GM12878 (cell line): ENCODE results near the gene GPR39. TPM values are rescaled to one million over a fixed set of nuclear protein-coding genes. Genes with fewer than 3 reads are reported as not detected.

Experiments used
- ATAC-seq: fragments of 200-7000 bp; cut with Tn5 transposase; 3 replicates; pipeline ENCODE4 v1.9.1; 2020; ENCODE audit warnings: mild to moderate bottlenecking, moderate library complexity
- BruUV-seq: library from RNA; stranded (reverse); fragments of 400-500 nt; replicated peaks from 2 replicates; lab custom pipeline; 2021; lab: Mats Ljungman, UMichigan
- CTCF ChIA-PET: fragments of 300-600 bp; sonication (Branson Sonifier 250); formaldehyde crosslinking; extraction: SDS; loops from one replicate; lab custom pipeline; 2021; ENCODE audit warnings: inconsistent platforms; lab: Yijun Ruan, JAX
- POLR2A ChIA-PET: fragments of 350-600 bp; formaldehyde crosslinking; extraction: SDS; loops from one replicate; lab custom pipeline; 2021; ENCODE audit warnings: inconsistent platforms; lab: Charles Lee
- RAD21 ChIA-PET: fragments of 300-600 bp; sonication (Branson Sonifier 250); formaldehyde crosslinking; loops from one replicate; lab custom pipeline; 2023; ENCODE audit warnings: antibody characterized with exemption; ENCODE audit not compliant: unreplicated experiment; lab: Charles Lee
- SMC1A ChIA-PET: fragments of 300-600 bp; sonication (Branson Sonifier 250); formaldehyde crosslinking; loops from one replicate; lab custom pipeline; 2023; ENCODE audit not compliant: unreplicated experiment, uncharacterized antibody; lab: Charles Lee
- DNase-seq: peaks from one replicate; pipeline ENCODE4 v3.0.0-alpha.2; 2011; ENCODE audit warnings: low read depth, low spot score
- FAIRE-seq: peaks from 3 replicates; lab custom pipeline; 2011; peaks lifted over from hg19 to GRCh38; lab: Jason Lieb, UNC
- H2AFZ ChIP-seq: 2 replicates; pipeline ENCODE4 v1.6.0; 2011; ENCODE audit warnings: low read depth, low read length, control low read depth; ENCODE audit not compliant: control insufficient read depth
- H3K27ac ChIP-seq: 2 replicates; pipeline ENCODE4 v1.5.1; 2011; ENCODE audit warnings: control low read depth; ENCODE audit not compliant: control insufficient read depth, insufficient read depth
- H3K27me3 ChIP-seq, 2 experiments: replicated peaks in 1 of 2; 2 replicates each; pipeline versions ENCODE4 v1.6.0 to v1.6.1; 2011; ENCODE audit warnings: low read length in 1 of 2; ENCODE audit not compliant: control insufficient read depth in 2 of 2, insufficient read depth in 2 of 2
- H3K36me3 ChIP-seq, 2 experiments: 2 replicates each; pipeline ENCODE4 v1.5.1; 2011; ENCODE audit warnings: low read length in 1 of 2; ENCODE audit not compliant: control insufficient read depth in 2 of 2, insufficient read depth in 2 of 2
- H3K4me1 ChIP-seq: 2 replicates; pipeline ENCODE4 v1.6.1; 2011; ENCODE audit warnings: mild to moderate bottlenecking, low read length, moderate library complexity, mixed read lengths; ENCODE audit not compliant: control insufficient read depth, insufficient read depth
- H3K4me2 ChIP-seq: 2 replicates; pipeline ENCODE4 v1.6.0; 2011; ENCODE audit warnings: control low read depth; ENCODE audit not compliant: control insufficient read depth, insufficient read depth
- H3K4me3 ChIP-seq: fragments of 200-600 bp; sonication (generic); 2 replicates; pipeline ENCODE4 v1.5.1; 2016
- H3K79me2 ChIP-seq: 2 replicates; pipeline ENCODE4 v1.6.0; 2011; ENCODE audit warnings: low read length; ENCODE audit not compliant: control insufficient read depth, insufficient read depth
- H3K9ac ChIP-seq: 2 replicates; pipeline ENCODE4 v1.8.0; 2011; ENCODE audit warnings: low read length, control low read depth, mixed read lengths; ENCODE audit not compliant: control insufficient read depth, insufficient read depth
- H3K9me3 ChIP-seq: replicated peaks from 3 replicates; pipeline ENCODE4 v1.5.1; 2011; ENCODE audit warnings: mild to moderate bottlenecking, low read length; ENCODE audit not compliant: control insufficient read depth, insufficient read depth
- H4K20me1 ChIP-seq: 2 replicates; pipeline ENCODE4 v1.6.0; 2011; ENCODE audit not compliant: control insufficient read depth, insufficient read depth
- ASH2L ChIP-seq: fragments of 300-600, 200-600 bp; sonication (generic); IDR thresholded peaks from 2 replicates; pipeline ENCODE4 v1.6.1; 2017; ENCODE audit warnings: low read depth, mild to moderate bottlenecking, borderline replicate concordance
- CREB1 ChIP-seq: IDR thresholded peaks from 2 replicates; pipeline ENCODE4 v1.6.1; 2012; ENCODE audit warnings: low read depth, mild to moderate bottlenecking, inconsistent platforms
- CREM ChIP-seq: IDR thresholded peaks from 2 replicates; pipeline ENCODE4 v1.6.1; 2014; ENCODE audit warnings: antibody characterized with exemption, low read depth
- HDAC2 ChIP-seq: fragments of 200-600 bp; sonication (generic); IDR thresholded peaks from 2 replicates; pipeline ENCODE4 v1.6.1; 2017
- JUNB ChIP-seq: IDR thresholded peaks from 2 replicates; pipeline ENCODE4 v1.6.1; 2016; ENCODE audit warnings: antibody characterized with exemption, mild to moderate bottlenecking
- RFX5 ChIP-seq: IDR thresholded peaks from 2 replicates; pipeline ENCODE4 v1.6.1; 2011; ENCODE audit warnings: low read depth, low read length, improper control_type of control experiment
- ZBTB40 ChIP-seq: fragments of 450-650 bp; IDR thresholded peaks from 2 replicates; pipeline ENCODE4 v1.6.1; 2016; ENCODE audit warnings: mild to moderate bottlenecking, moderate library complexity, borderline replicate concordance
- ZNF207 ChIP-seq: fragments of 450-650 bp; IDR thresholded peaks from 2 replicates; pipeline ENCODE4 v1.6.1; 2014; ENCODE audit warnings: antibody characterized with exemption, mild to moderate bottlenecking, borderline replicate concordance
- WGBS: methylation state at CpG from one replicate; pipeline ENCODE4 v1.1.6; 2016; ENCODE audit warnings: low lambda C conversion rate; ENCODE audit not compliant: insufficient replicate concordance, insufficient coverage; ENCODE audit errors: missing lambda C conversion rate; 5-methylcytosine and 5-hydroxymethylcytosine counted together
- in situ Hi-C: fragments of 300-500 bp; cut with MboI; formaldehyde crosslinking; loops from 9 replicates; pipeline ENCODE4 v1.14.3; 2018; ENCODE audit warnings: mixed read lengths
- intact Hi-C: fragments of 100-400 bp; cut with micrococcal nuclease; formaldehyde crosslinking; loops from one replicate; pipeline ENCODE4 v1.14.2; 2022; ENCODE audit not compliant: unreplicated experiment
- polyA plus RNA-seq, 11 experiments: library from polyadenylated mRNA; depleted of rRNA in 4 of 11; unstranded in 6 of 11; stranded (reverse) in 5 of 11; fragments of >200 nt; fragmentation: Nextera tagmentation in 4 of 11; fragmentation: Illumina TruSeq in 1 of 11; extraction: Ambion mirVana in 4 of 11; extraction: Trizol in 1 of 11; gene quantifications; 1 replicate in 1 of 11; 2 replicates in 10 of 11; pipeline versions ENCODE4 v1.2.1 to v1.2.3, GENCODE V29; 2011 to 2016; ENCODE audit warnings: inconsistent platforms in 2 of 11, missing spikeins in 2 of 11, low read depth in 1 of 11
- total RNA-seq, 4 experiments: library from RNA; depleted of rRNA in 3 of 4; stranded (reverse); fragments of >200 nt in 3 of 4; fragmentation: Illumina TruSeq in 1 of 4; extraction: Trizol in 1 of 4; gene quantifications; 2 replicates each; pipeline versions ENCODE4 v1.2.1 to v1.2.3, GENCODE V29; 2013 to 2021

The GPR39 gene
- total and polyA plus RNA-seq, 10 of the 15 experiments (the other 5 are each of a cell fraction or from before 2014, with no cell fraction given): 0.05 to 0.23 TPM; not detected in 8

GRCh38 chr2:132677661-132678060 lies 261.1 kb downstream of the GPR39 start:
- no peaks in the 10 kb centered on the region for H3K4me1 ChIP-seq
- no peaks in the 10 kb centered on the region for H3K79me2 ChIP-seq
- H3K27me3 ChIP-seq: no peaks in the 10 kb centered on the region
- ChIA-PET POLR2A (no interaction called here), SMC1A (interaction anchor here (1.3 to 2.7 kb wide), 5 partner anchors 20 to 493 kb away, joined by 3 to 11 read pairs (median 4); no protein-coding TSS in a partner anchor), CTCF (interaction anchor here (0.6 to 4.1 kb wide), 11 partner anchors 8 to 493 kb away, joined by 3 to 26 read pairs (median 4); no protein-coding TSS in a partner anchor), RAD21 (interaction anchor here (0.9 to 1.8 kb wide), 2 partner anchors 176 to 464 kb away, joined by 3 to 4 read pairs; no protein-coding TSS in a partner anchor)
- BruUV-seq: no TSS peak
- no peaks in the 10 kb centered on the region for H3K9me3 ChIP-seq
- H2AFZ ChIP-seq: no peak overlapping the region
- no peaks in the 10 kb centered on the region for H4K20me1 ChIP-seq
- no peak overlapping the region for H3K9ac ChIP-seq
- no peak for DNase-seq
- TF ChIP-seq ZBTB40 (no peak), RFX5 (no peak), JUNB (no peak), CREB1 (no peak), HDAC2 (no peak), ASH2L (no peak), CREM (no peak), ZNF207 (no peak)
- TF ChIP-seq, all 136 proteins: peak for 0
- Histone ChIP-seq H3K36me3 (no peaks in the 10 kb centered on the region), H3K4me2 (no peak overlapping the region), H3K4me3 (no peak overlapping the region), H3K27ac (no peak overlapping the region)
- FAIRE-seq: no peak
- intact Hi-C loops (loop anchor here (1.0 kb wide), 1 partner anchor 26 kb away; no protein-coding TSS in a partner anchor), in situ Hi-C loops (no loop called here)
- 37% methylated on average over 5 of the region's 5 CpGs for WGBS
- ATAC-seq: no peak
